GM18499 (cell line): Measurements from ENCODE around the gene TMEM17.

ENCODE experiments used
- ATAC-seq: cut with Tn5 transposase; IDR thresholded peaks from one replicate; pipeline ENCODE4 v1.9.1; 2021; ENCODE audit warnings: moderate number of reproducible peaks; ENCODE audit not compliant: insufficient read depth, unreplicated experiment

The TMEM17 gene

DNA sequence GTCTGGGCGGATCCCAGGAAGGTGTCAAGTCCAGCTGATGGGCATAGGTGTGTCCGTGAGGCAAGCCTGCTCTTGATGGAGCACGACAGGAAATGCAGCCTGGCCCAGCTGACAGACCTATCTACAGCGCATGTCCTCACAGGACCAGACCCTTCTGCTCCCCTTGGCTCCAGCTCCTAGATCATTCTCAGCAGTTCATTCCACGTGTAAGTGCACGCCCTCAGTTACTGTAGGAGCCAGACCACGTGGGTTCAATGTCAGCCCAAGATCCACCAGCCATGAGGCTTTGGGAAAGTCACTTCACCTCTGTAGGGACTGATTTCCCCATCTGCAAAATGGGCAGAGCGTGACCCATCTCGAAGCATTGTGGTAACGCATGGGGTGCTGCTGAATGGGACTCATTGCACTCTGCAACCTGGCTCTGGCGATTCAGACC, 47.8 kb downstream of the TMEM17 start:
- ATAC-seq, result no peak

DNA sequence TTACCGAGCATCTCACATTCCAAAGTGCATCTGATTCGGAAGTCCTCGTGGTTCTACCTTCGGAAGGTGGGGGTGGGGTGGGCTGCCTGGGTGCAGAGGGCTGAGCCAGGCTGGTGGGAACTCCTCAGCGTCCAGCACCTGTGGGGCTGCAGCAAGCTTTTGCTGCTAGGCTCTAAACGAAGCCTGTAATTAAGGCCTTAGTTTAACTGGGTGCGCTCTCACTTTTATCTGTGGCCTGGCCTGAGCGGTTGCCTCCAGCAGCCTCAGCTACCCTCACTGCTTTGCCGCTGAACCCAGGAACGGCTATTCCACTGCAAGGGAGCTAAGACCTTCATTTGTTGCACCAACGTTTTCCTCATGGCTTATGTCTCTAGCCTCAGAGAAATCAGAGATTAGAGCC, 48.4 kb downstream of the TMEM17 start:
- no peak for ATAC-seq

DNA sequence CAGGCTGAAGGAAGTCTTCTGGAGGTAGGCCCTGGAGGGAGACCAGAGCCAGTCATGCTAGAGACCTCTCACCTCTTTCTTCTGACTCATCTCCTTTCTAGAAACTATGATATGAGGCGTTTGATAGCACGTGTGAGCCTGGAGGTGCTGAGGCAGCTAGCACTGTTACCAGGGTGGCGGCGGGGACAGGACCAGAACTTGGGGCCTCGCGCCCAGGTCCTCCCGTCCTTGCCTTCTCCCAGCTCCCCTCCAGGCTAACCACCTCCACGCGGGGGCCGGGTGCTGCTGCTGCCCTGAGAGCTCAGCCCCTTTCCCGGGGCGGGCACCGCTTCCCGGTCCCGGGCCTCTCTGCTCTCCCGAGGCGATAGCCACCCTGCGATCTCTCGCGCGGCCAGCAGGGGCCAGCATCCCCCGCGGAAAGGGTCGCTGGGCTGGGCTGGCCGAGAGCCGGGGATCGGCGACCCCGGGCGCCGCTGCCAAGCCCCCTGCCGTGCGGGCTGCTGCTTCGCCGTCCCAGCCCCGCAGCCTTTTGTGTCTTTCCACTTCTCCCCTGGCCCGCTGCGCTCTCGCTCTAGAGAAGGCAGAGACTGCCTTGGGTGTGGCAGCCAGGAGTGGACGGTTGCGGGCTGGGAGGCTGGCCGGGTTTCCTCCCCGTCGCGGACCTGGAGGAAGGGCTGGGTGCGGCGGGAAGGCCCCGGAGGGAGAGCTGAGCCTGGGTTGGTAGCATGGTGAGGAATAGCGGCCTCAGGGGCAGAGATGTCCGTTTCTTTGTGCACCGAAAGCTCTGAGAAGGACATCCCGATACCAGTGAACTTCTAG, 49.1 kb downstream of the TMEM17 start:
- peak; percentile 65 for ATAC-seq

DNA sequence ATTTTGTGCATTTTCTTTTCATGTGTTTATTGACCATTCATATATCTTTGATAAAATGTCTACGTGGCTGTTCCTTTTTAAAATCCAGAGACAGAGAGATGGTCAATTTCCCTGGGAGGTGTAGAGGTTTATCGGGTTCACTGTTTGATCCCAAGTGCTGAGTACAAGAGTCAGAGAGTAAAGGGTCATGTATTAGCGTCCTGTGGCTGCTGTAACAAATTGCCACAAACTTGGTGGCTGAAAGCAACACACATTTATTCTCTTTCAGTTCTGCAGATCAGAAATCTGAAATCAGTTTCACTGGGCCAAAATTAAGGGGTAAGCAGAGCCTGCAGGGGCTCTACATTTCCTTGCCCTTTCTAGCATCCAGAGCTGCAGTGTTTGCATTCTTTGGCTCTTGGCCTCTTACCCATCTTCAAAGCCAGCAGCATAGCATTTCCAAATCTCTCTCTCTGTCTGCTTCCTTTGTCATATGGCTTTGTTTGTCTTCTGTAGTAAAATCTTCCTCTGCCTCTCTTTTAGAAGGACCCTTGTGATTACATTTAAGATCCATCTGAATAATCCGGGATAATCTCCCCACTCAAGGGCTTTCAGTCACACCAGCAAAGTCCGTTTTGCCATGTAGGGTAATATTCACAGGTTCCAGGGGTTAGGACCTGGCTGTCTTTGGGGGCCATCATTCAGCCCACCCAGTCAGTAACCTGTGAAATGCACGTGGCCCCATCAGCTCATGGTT, 49.9 kb downstream of the TMEM17 start:
- ATAC-seq, result no peak

- ATAC-seq, result no peak
These were observed 52.0 kb downstream of the TMEM17 start for GRCh38 chr2:62453955-62454354.

GRCh38 chr2:62452701-62453454, 53.1 kb downstream of the TMEM17 start:
- ATAC-seq, result no peak

DNA sequence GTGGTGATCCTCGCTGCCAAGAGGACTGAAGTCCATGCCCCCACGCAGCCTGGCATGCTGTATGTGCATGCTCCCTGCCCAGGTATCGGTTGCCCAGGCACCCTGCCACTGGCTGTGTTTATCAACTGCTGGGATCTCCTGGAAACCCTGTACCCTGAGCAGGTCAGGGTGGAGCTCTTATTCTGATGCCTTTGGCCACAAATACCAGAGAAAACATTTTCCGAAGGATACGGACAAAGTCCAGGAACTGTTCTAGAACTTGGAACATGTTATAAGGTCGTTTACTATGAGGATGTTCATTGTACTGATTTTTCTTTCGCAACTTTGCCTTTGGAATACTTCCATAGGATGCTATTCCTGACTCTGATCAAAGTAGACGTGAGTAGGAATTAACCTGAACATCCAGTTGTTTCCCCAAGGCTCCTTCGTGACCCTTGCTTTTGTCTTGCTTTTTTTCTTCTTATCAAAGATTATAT, 55.2 kb downstream of the TMEM17 start:
- ATAC-seq, result no peak
